HG03139 (cell line): ENCODE data around the gene CDH23.

Source experiments
- ATAC-seq: cut with Tn5 transposase; IDR thresholded peaks from one replicate; pipeline ENCODE4 v1.9.1; 2021; ENCODE audit not compliant: unreplicated experiment

CDH23 gene

GRCh38 chr10:71632896-71633600 is 236.3 kb downstream of the CDH23 start:
- no peak for ATAC-seq

- no peak for ATAC-seq
These were observed 237.2 kb downstream of the CDH23 start for GRCh38 chr10:71633920-71634319.

- no peak for ATAC-seq
These were observed 237.9 kb downstream of the CDH23 start for GRCh38 chr10:71634531-71635164.

GRCh38 chr10:71635251-71635866 is 238.6 kb downstream of the CDH23 start:
- no peak for ATAC-seq

- no peak for ATAC-seq
These were observed 239.1 kb downstream of the CDH23 start for GRCh38 chr10:71635867-71636266.

- no peak for ATAC-seq
These were observed 239.9 kb downstream of the CDH23 start for GRCh38 chr10:71636588-71636987.

- no peak for ATAC-seq
These were observed 240.6 kb downstream of the CDH23 start for GRCh38 chr10:71637305-71637704.

- ATAC-seq = no peak
These were observed 241.5 kb downstream of the CDH23 start for GRCh38 chr10:71638064-71638821.

GRCh38 chr10:71638822-71639719 is 242.4 kb downstream of the CDH23 start:
- ATAC-seq = no peak

GRCh38 chr10:71640607-71641006 is 243.9 kb downstream of the CDH23 start:
- ATAC-seq = no peak

GRCh38 chr10:71641449-71641848 is 244.7 kb downstream of the CDH23 start:
- ATAC-seq = no peak

GRCh38 chr10:71641986-71642385 is 245.3 kb downstream of the CDH23 start:
- no peak for ATAC-seq

- no peak for ATAC-seq
These were observed 247.2 kb downstream of the CDH23 start for GRCh38 chr10:71643904-71644303.

GRCh38 chr10:71644307-71645180 is 247.8 kb downstream of the CDH23 start:
- no peak for ATAC-seq

- ATAC-seq = no peak
These were observed 248.5 kb downstream of the CDH23 start for GRCh38 chr10:71645185-71645584.

GRCh38 chr10:71646037-71646436 is 249.3 kb downstream of the CDH23 start:
- no peak for ATAC-seq

GRCh38 chr10:71646592-71647292 is 250.0 kb downstream of the CDH23 start:
- no peak for ATAC-seq

- no peak for ATAC-seq
These were observed 251.0 kb downstream of the CDH23 start for GRCh38 chr10:71647526-71648253.
